HG03460 (cell line): Measurements from ENCODE around the gene RALA.
"Not testable (repeated sequence)": the region's sequence is repeated elsewhere in the genome, so short reads cannot be mapped to it uniquely, and the experiment has no call there.

Source experiments
- ATAC-seq: cut with Tn5 transposase; IDR thresholded peaks from one replicate; pipeline ENCODE4 v1.9.1; 2021; ENCODE audit not compliant: unreplicated experiment

Gene RALA

DNA sequence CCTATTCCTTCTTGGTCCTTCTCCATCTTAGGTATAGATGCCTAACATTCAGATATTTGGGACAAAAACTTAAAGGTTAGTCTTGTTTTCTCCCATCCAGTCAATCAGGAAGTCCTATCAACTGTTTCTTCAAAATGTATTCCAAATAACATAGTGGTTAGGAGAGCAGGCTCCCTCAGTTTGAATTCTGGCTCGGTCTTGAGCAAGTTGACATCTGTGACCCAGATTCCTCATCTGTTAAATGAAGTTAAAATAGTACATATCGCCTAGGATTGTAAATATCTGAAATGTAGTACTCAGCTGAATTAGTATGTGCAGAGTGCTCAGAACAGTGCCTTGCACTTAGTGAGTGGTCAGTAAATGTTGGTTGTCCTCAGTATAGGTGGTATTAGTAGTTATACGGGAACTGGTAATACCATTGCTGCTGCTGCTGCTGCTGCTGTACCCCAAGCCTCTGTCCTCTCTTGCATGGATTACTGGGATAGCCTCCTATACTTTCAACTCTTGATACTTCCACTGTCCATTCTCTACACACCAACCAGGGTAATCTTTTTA lies 58.6 kb downstream of the RALA start:
- no peak for ATAC-seq

DNA sequence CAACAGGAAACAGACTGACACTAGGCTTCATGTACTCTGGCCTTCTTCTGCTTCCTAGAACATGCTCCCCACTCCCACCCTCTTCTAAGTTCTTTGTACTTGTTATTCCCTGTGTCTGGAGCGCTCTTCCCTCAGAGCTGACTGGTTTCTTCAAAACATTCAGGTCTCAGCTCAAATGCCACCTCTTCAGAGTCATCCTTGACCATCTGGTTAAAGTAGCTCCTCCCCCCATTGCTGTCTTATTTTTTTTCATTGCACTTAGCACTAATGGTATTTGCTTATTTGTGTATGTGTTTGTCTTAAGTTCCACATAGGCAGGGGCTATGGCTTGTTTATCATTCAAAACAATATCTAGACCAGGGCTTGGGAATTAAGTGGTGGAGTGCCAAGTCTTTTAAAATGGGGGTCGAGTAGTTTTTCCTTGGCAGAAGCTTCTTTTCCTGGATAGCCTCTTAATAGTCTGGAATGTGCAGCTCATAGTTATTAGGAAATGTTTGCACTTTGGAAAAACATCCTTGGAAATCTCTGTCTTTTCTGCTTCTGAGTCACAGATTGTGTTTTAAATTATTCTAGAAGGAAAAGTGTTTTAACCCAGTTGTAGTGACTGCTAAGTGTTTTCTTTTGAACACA lies 60.0 kb downstream of the RALA start:
- no peak for ATAC-seq

DNA sequence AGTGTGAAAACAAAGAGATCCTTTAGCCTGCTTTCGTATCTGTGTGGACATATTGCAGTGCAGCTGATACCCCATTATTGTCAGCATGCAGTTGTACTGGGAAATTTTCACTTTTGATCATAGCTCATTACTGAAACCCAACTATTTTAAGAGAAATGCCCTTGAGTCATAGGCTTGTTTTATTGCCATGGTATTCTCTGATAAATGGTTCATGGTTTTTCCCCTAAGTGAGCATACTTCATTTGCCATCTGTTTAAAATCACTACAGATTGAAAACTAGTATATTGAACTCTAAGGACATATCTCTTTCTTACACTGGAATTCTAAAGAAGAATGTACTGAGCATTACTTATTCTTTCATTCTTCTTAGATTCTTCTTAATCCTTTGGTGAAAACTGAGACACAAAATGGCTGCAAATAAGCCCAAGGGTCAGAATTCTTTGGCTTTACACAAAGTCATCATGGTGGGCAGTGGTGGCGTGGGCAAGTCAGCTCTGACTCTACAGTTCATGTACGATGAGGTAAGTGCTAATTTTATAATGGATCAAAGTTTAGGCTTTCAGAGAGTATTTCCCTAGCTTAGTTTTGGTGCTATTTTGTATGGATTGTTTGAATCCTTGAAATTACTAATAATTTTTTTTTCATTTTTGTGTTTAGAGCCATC lies 63.0 kb downstream of the RALA start:
- ATAC-seq = peak; percentile 85

DNA sequence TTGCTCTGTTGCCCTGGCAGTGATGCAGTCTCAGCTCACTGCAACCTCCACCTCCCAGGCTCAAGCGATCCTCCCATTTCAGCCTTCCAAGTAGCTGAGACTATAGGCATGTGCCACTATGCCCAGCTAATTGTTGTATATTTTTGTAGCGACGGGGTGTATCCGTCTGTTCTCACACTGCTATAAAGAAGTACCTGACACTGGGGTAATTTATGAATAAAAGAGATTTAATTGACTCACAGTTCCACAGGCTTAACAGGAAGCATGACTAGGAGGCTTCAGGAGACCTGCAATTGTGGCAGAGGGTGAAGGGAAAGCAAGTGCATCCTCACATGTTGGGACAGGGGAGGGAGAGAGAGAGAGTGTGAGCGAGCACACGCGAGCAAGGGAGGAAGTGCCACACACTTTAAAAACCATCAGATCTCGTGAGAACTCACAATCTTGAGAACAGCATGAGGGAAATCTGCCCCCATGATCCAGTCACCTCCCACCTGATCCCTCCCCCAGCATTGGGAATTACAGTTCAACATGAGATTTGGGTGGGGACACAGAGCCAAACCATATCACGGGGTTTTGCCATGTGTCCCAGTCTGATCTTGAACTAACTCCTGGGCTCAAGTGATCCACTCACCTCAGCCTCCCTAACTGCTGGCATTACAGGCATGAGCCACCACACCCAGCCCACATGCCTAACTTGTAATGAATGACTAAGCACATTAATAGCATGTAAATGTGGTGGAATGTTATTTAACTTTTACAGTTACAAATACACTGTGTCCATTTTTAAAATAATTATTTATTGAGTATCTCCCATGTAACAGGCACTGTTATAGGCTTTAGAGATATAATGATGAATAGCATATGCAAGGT lies 65.5 kb downstream of the RALA start:
- no peak for ATAC-seq

DNA sequence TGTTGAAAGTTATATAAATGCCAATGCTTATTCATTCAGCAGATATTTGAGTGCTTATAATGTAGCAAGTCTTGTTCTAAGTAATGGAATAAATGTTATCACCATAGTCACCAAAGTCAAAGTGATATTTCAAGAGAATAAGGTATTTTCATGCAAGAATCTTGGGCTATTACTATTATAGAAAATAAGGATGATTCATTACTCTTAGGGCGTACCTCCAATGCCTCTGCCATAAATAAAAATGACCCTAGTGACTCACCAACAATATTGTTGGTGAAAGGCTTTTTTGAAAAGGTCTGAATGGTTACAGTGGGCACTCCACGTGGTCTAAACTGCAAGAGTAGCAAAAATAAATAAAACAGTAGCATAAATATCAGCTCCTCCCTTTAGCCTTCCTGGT lies 68.4 kb downstream of the RALA start:
- no peak for ATAC-seq

DNA sequence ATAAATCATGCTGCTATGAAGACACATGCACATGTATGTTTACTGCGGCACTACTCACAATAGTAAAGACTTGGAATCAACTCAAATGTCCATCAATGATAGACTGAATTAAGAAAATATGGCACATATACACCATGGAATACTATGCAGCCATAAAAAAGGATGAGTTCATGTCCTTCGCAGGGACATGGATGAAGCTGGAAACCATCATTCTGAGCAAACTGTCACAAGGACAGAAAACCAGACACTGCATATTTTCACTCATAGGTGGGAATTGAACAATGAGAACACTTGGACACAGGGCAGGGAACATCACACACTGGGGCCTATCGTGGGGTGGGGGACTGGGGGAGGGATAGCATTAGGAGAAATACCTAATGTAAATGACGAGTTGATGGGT lies 69.7 kb downstream of the RALA start:
- not testable (repeated sequence) for ATAC-seq

DNA sequence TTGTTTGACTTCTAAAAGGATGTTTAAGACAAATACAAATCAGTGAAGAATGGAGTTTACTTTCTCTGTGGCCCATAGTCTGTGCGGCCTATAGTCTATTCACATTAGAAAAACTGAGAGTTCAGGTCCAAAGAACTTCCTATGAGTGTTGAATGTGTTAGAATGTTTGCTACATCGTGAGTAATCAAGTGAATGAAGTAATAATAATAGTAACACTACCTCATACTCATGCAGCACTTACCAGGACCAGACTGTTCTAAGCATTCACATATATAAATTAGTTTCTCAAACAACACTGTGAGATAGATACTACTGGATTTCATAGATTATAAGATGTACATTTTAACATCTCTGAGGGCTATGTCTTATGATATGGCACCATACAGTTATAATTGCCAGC lies 70.4 kb downstream of the RALA start:
- no peak for ATAC-seq

DNA sequence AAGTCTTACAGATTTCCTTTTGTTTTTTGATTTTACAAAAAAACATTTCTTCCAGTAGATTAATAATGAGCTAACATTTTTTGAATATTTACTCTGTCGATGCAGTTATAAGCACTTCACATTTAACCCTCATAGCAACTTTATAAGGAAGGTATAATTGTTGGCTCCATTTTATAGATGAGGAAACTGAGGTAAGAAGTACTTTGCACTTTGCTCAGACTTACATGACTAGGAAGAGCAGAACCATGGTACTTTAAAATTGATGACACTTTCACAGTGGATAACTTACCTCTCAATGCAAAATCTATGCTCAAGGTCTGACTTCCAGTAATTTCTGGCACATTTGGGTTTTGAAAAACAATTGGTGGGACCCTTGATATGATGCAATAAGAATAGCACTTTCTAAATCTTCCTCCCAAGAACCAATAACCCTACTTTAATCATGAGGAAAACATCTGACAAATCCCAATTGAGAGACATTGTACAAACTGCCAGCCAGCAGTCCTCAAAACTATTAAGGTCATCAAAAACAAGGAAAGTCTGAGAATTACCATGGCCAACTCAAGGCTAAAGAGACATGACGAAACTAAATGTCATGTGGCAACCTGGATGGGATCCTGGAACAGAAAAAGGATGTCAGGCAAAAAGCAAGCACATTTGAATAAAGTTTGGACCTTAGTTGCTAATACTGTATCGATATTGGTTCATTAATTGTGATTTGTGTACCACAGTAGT lies 72.6 kb downstream of the RALA start:
- no peak for ATAC-seq

DNA sequence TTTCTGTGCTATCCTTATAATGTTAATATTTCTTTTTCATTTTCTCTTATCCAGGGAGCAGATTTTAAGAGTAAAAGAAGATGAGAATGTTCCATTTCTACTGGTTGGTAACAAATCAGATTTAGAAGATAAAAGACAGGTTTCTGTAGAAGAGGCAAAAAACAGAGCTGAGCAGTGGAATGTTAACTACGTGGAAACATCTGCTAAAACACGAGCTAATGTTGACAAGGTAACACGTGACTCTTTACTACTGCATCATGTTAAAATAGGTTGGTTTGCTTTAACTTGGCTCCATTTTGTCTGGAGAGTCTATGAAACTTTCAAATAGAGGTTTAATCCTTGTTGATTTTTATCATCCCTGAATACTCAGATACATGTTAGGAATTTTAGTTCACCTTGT lies 73.3 kb downstream of the RALA start:
- ATAC-seq = no peak

DNA sequence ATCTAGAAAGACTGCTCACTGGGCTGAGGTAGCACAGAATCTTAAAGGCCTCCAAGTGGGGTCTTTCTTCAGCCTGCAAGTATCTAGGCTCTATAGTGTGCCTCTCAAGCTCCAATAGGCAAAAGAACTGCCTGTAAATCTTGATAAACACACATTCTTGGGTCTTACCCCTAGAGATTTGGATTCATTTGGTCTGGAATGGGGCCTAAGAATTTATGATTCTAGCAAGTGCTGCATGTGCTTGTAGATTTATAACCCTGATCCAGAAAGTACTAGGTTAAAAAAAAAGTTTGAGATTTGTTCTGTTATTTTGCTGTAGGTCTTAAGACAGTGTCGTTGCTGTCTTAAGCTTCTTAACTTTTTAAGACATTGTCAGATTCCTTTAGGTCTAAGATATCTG lies 74.1 kb downstream of the RALA start:
- no peak for ATAC-seq

DNA sequence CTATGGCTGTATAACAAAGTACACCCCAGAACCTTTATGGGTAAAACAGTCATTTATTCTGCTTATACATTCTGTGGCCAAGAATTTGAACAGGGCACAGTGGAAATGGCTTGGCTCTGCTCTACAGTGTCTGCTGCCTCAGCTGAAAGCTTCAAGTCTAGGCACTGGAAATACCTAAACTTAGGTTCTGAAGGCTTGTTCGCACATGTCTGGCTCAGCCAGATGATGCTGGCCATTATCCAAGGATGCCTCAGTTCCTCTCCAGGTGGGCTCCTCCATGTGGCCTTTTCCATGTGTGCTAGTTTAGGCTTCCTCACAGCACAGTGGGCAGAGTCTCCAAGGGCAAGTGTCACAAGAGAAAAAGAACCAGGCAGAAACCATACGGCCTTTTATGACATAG lies 76.8 kb downstream of the RALA start:
- ATAC-seq = no peak

DNA sequence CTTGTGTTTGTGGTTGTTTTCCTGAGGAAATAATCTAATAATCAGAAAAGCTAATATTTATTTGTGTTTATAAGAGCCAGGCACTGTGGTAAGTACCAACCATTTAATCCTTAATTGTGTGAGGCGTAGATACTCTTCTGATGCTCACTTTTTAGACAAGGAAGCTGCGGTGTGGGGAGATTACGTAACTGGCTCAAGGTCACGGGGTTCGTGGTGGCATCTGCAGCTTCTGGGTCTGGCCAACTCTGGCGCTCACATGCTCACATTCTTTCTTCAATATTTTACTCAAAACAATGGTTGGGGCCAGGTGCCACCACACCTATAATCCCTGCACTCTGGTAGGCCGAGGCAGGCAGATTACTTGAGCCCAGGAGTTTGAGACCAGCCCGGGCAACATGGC lies 77.6 kb downstream of the RALA start:
- no peak for ATAC-seq

DNA sequence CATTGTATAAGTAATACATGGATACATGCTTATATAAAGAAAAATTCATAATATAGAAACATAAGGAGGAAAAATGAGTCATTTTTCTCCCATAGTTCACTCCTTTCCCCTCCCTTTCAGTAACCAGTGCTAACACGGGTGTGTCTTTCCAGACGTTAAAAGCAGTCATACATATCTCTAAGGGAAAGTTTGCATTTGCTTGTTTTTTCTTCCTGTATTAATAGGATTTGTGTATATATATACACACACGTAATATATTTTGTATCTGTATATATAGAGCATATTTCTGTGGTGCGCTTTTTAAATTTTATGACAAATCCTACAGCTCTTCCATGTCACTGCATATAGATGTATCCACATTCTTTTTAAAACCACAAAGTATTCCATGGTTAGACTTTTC lies 78.8 kb downstream of the RALA start:
- ATAC-seq = no peak

DNA sequence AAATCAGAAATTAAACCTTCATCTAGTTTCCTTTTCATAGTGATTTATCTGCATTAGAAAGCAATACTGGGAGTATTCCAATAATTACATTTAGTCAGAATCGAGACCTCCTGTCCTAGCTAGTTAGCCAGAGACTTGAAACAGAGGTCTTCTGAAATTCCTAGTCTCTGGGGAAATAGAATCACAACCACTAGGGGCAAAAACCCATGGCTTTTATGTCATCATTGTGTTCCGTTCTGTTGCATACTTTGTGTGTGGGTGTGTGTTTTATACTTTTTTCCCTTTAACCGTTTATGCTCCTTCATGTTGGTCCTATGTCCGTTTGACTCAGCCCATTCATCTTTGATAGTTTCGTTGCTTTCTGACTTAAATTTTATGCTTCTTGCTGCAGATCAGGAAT lies 79.8 kb downstream of the RALA start:
- no peak for ATAC-seq

DNA sequence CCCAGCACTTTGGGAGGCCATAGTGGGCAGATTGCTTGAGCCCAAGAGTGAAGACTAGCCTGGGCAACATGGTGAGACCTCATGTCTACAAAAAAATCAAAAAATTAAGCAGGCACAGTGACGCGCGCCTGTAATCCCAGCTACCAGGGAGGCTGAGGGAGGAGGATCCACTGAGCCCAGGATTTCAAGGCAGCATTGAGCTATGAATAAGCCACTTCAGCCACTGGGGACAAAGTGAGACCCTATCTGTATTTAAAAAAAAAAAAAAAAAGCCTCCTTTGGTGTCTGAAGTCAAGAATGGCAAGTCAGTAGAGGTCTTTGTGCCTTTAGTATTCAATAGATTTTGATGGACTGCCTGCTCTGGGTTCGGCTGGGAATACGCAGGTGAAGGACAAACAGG lies 85.7 kb downstream of the RALA start:
- no peak for ATAC-seq

DNA sequence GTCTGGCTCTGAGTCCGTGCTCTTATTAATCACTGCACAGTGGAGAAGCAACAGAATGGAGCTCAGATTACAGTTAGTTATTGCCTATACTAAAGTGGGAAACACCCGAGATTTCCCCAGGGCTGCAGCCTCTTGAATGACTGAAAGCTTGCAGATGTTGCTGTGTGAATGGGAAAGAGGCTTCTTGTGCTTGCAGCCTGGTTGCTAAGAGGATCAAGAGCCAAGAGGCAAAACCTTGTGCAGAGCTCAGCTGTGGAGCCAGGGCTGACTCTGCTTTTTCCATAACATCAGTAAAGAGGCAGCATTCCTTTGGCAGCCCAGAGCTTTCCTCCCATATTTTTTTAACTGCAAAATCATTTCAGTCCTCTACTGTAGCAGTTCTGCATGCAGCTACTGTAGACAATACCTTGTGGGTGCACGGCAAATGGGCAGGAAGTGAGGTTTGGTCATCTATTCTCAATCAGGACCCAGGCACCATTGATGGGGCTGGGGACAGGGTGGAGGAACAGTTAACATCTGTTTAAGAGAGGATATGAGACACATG lies 86.5 kb downstream of the RALA start:
- ATAC-seq = peak; percentile 70

DNA sequence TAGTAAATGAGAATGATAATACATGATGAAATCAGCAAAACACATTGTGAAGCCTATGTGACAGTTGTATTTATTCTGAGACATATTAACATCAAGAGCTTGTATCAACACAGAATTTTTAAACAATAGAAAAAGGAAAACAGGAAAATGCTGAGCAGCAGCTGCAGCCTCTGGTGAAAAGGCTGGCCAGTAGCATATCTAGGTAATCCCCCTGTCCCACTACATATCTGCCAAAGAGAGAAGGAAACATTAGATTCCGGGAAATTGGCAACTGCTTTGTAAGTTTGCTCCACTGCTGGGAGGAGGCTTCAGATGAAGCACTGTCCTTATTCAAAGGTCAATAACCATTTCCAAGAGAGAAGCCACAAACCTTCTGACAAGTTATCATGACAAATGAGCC lies 89.4 kb downstream of the RALA start:
- no peak for ATAC-seq

DNA sequence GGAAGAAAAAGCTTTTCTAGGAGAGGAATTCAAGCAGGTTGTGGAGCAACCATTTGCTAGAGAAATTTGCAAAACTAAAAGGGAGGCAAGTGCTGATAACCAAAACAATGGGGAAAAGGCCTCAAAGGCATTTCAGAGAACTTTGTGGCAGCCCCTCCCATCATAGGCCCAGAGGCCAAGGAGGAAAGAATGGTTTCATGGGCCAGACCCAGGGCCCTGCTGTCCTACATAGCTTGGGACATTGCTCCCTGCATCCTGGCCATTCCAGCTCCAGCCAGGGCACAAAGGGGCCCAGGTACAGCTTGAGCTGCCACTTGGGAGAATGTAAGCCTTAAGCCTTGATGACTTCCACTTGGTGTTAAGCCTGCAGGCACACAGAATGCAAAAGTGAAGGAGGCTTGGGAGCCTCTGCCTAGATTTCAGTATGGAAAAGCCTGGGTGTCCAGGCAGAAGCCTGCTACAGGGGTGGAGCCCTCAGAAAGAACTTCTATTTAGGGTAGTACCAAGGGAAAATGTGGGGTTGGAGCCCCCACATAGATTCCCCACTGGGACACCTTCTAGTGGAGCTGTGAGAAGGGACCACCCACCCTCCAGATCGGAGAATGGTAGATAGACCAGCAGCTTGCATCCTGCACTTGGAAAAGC lies 91.2 kb downstream of the RALA start:
- no peak for ATAC-seq

DNA sequence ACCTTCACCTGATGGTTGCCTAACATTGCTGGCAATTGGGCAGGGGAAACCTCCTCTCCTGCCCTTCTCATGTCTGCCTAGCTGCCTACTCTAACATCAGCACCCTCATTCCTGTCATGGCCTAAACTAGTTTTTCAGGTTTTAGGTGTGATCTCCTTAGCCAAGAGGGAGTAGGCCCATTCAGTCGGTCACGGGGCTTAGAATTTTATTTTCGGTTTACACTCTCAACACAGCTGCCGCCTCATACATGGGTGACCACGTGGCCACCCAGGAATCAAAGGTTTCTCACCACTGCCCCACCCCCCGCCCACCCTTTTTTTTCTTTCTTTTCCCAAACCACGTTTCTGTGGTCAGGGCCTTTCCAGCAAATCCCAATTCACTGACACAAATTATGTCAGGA lies 97.2 kb downstream of the RALA start:
- ATAC-seq = no peak

DNA sequence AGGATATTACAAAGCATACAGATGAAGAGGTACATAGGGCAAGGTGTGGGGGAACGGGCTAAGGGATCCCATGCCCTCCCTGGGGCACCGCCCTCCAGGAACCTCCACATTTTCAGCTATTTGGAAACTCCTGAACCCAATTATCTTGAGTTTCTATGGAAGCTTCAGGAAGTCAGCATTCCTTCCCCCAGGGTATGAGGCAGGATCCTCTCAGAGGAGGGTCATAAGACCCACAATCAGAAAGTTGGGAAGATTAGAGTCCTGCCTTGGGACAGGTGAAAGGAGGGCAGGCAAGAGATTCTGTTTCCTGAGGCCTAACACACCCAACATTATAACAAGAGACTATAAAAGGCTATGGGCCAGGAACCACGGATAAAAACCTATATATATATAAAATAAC lies 98.0 kb downstream of the RALA start:
- no peak for ATAC-seq
